K562 (cell line): Measurements from ENCODE around the gene SLC6A13. TPM values are rescaled to one million over a fixed set of nuclear protein-coding genes. Genes with fewer than 3 reads are reported as not detected.

Source experiments
- ATAC-seq: fragments of 200-7000 bp; cut with Tn5 transposase; 3 replicates; pipeline ENCODE4 v1.9.1; 2020; ENCODE audit warnings: moderate library complexity
- BruUV-seq: library from RNA; stranded (reverse); fragments of 400-500 nt; replicated peaks from 2 replicates; lab custom pipeline; 2021; lab: Mats Ljungman, UMichigan
- CTCF ChIA-PET: fragments of 300-600 bp; formaldehyde crosslinking; extraction: SDS; loops from one replicate; lab custom pipeline; 2021; ENCODE audit warnings: low intra/inter-chr PET ratio; lab: Yijun Ruan, JAX
- POLR2A ChIA-PET: fragments of 300-600, 350-650 bp; sonication (Branson Sonifier 250); formaldehyde crosslinking; extraction: SDS; loops from one replicate; lab custom pipeline; 2021; ENCODE audit warnings: antibody characterized with exemption, inconsistent platforms; lab: Yijun Ruan, JAX
- DNase-seq, 4 experiments: peaks; one replicate each; pipeline versions ENCODE4 v3.0.0 to v3.0.0-alpha.2; 2011 to 2018; ENCODE audit warnings: low spot score in 3 of 4, mixed read lengths in 3 of 4; ENCODE audit errors: extremely low read depth in 1 of 4
- FAIRE-seq: peaks from 2 replicates; lab custom pipeline; 2011; peaks lifted over from hg19 to GRCh38; lab: Jason Lieb, UNC
- H2AFZ ChIP-seq: 2 replicates; pipeline ENCODE4 v1.6.0; 2011; ENCODE audit warnings: low read depth, low read length, control low read depth, inconsistent platforms
- H3K27ac ChIP-seq: fragments of 200-600 bp; 3 replicates; pipeline ENCODE4 v1.8.0; 2011; ENCODE audit warnings: low read depth, mild to moderate bottlenecking, control low read depth, inconsistent platforms, low read length, moderate library complexity, mixed read lengths; ENCODE audit errors: extremely low read depth
- H3K27me3 ChIP-seq, 2 experiments: fragments of 300-600 bp in 1 of 2; 2 replicates in 1 of 2; 3 replicates in 1 of 2; pipeline versions ENCODE4 v1.6.0 to v1.8.0; 2011; ENCODE audit warnings: inconsistent platforms in 2 of 2, low read length in 2 of 2, mild to moderate bottlenecking in 1 of 2, mixed read lengths in 1 of 2, moderate library complexity in 1 of 2; ENCODE audit not compliant: control insufficient read depth in 2 of 2, insufficient read depth in 2 of 2
- H3K36me3 ChIP-seq: fragments of 300-600 bp; 3 replicates; pipeline ENCODE4 v1.8.0; 2011; ENCODE audit warnings: mild to moderate bottlenecking, low read length, inconsistent platforms; ENCODE audit not compliant: control insufficient read depth, insufficient read depth
- H3K4me1 ChIP-seq, 2 experiments: fragments of 200-600 bp in 1 of 2; replicated peaks in 1 of 2; 2 replicates in 1 of 2; 3 replicates in 1 of 2; pipeline versions ENCODE4 v1.5.1 to v1.8.0; 2011; ENCODE audit warnings: inconsistent platforms in 2 of 2, low read length in 2 of 2, mild to moderate bottlenecking in 1 of 2, mixed read lengths in 1 of 2, moderate library complexity in 1 of 2; ENCODE audit not compliant: control insufficient read depth in 2 of 2, insufficient read depth in 2 of 2
- H3K4me2 ChIP-seq: 2 replicates; pipeline ENCODE4 v1.6.1; 2011; ENCODE audit warnings: low read length, control low read depth, inconsistent platforms, mixed read lengths; ENCODE audit not compliant: insufficient read depth
- H3K4me3 ChIP-seq: fragments of 200-600 bp; sonication (generic), shearing (Covaris generic); 2 replicates; pipeline ENCODE4 v1.5.1; 2016; ENCODE audit warnings: control low read depth, inconsistent platforms
- H3K79me2 ChIP-seq: fragments of 200-600 bp; 3 replicates; pipeline ENCODE4 v1.8.0; 2011; ENCODE audit warnings: low read length, inconsistent platforms; ENCODE audit not compliant: control insufficient read depth, insufficient read depth
- H3K9ac ChIP-seq, 2 experiments: 2 replicates each; pipeline versions ENCODE4 v1.6.0 to v1.6.1; 2011; ENCODE audit warnings: low read depth in 2 of 2, low read length in 2 of 2, control low read depth in 1 of 2, inconsistent platforms in 1 of 2, mild to moderate bottlenecking in 1 of 2, mixed read lengths in 1 of 2; ENCODE audit not compliant: insufficient read depth in 1 of 2
- H3K9me1 ChIP-seq: one replicate; pipeline ENCODE4 v1.6.0; 2011; ENCODE audit warnings: inconsistent platforms, mild to moderate bottlenecking, low read length, moderate library complexity; ENCODE audit not compliant: control insufficient read depth, insufficient read depth
- H3K9me3 ChIP-seq: replicated peaks from 2 replicates; pipeline ENCODE4 v1.5.1; 2011; ENCODE audit warnings: low read depth, low read length, inconsistent platforms; ENCODE audit not compliant: control insufficient read depth, insufficient read depth
- H4K20me1 ChIP-seq: replicated peaks from 2 replicates; pipeline ENCODE4 v1.6.1; 2011; ENCODE audit warnings: low read length, inconsistent platforms, mixed read lengths; ENCODE audit not compliant: control insufficient read depth, insufficient read depth
- ETS2 ChIP-seq: IDR thresholded peaks from 2 replicates; pipeline ENCODE4 v1.6.1; 2016; ENCODE audit warnings: borderline replicate concordance, missing genetic modification characterization, mild to moderate bottlenecking, moderate library complexity, missing compliant biosample characterization; ENCODE audit not compliant: poor library complexity, severe bottlenecking
- MAFF ChIP-seq: IDR thresholded peaks from 2 replicates; pipeline ENCODE4 v1.6.1; 2012; ENCODE audit warnings: low read length, improper control_type of control experiment
- NCOA2 ChIP-seq, 2 experiments: fragments of 450-650 bp; IDR thresholded peaks; 2 replicates each; pipeline ENCODE4 v1.6.1; 2018; ENCODE audit warnings: mild to moderate bottlenecking in 2 of 2, moderate library complexity in 1 of 2; ENCODE audit not compliant: partially characterized antibody in 2 of 2
- STAT5A ChIP-seq: IDR thresholded peaks from 2 replicates; pipeline ENCODE4 v1.6.1; 2012; ENCODE audit warnings: low read length, inconsistent platforms, borderline replicate concordance
- ZBTB5 ChIP-seq: fragments of 450-650 bp; IDR thresholded peaks from 2 replicates; pipeline ENCODE4 v1.6.1; 2017; ENCODE audit warnings: antibody characterized with exemption
- ZNF449 ChIP-seq: fragments of 250-450 bp; sonication (Bioruptor Pico); IDR thresholded peaks from 2 replicates; pipeline ENCODE4 v1.8.0; 2022; ENCODE audit warnings: moderate library complexity, mild to moderate bottlenecking, inconsistent platforms
- ZNF778 ChIP-seq: fragments of 450-650 bp; formaldehyde crosslinking; IDR thresholded peaks from 2 replicates; pipeline ENCODE4 v1.4.0; 2020; ENCODE audit warnings: mild to moderate bottlenecking, moderate library complexity
- WGBS: fragments of 100-300 bp; shearing (Covaris generic); methylation state at CpG from one replicate; pipeline ENCODE4 v1.1.6; 2016; ENCODE audit warnings: low coverage, mixed read lengths; ENCODE audit not compliant: insufficient coverage; ENCODE audit errors: missing lambda C conversion rate; 5-methylcytosine and 5-hydroxymethylcytosine counted together
- in situ Hi-C: fragments of 300-500 bp; cut with MboI; formaldehyde crosslinking; loops from 4 replicates; pipeline ENCODE4 v1.15.0; 2018; ENCODE audit warnings: inconsistent platforms, mixed read lengths
- intact Hi-C: fragments of 100-400 bp; cut with micrococcal nuclease; formaldehyde crosslinking; loops from 2 replicates; pipeline ENCODE4 v1.14.2; 2022
- polyA plus RNA-seq, 8 experiments: library from polyadenylated mRNA; depleted of rRNA in 4 of 8; stranded (reverse) in 5 of 8; unstranded in 3 of 8; fragments of >200 nt; fragmentation: Nextera tagmentation in 2 of 8; fragmentation: Illumina TruSeq in 1 of 8; extraction: Ambion mirVana in 2 of 8; extraction: Trizol in 1 of 8; gene quantifications; 2 replicates each; pipeline versions ENCODE4 v1.2.1 to v1.2.3, GENCODE V29; 2011 to 2014; ENCODE audit warnings: inconsistent platforms in 1 of 8, missing spikeins in 1 of 8
- total RNA-seq, 7 experiments: library from RNA; depleted of rRNA in 6 of 7; stranded (reverse); fragments of >200 nt in 6 of 7; fragmentation: Illumina TruSeq in 2 of 7; extraction: Trizol in 2 of 7; gene quantifications; 2 replicates each; pipeline versions ENCODE4 v1.2.1 to v1.2.3, GENCODE V29; 2011 to 2021; ENCODE audit warnings: low replicate concordance in 1 of 7
- TF ChIP-seq, protein P1 (sequence below): fragments of 450-650 bp; IDR thresholded peaks from 2 replicates; pipeline ENCODE4 v1.6.1; 2016; ENCODE audit warnings: borderline replicate concordance

Gene SLC6A13
- total and polyA plus RNA-seq, 9 of the 15 experiments (the other 6 are each of a cell fraction or from before 2014, with no cell fraction given): 0.06 to 0.33 (median 0.22) TPM; not detected in 4

DNA sequence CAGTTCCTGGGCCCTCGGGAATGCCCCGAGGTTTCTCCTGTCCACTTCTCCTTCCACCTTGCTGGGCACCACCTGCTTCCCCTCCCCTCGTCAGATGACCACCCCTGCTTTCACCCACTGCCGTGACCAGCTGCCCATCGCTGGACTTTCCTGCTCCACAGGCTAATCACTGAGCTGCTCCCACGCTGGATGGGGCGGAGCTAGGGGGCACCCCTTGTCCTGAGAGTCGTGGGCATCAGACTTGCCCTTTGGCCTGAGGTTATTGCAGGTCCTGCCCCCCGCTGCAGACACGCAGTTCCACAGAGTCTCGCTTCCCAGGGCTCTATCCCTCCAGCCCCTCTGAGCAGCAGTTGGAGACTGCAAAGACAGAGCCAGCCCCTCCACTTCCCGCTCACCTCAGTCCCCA is 49.1 kb downstream of the SLC6A13 start (continued):
- TF ChIP-seq ZNF778 (CRISPR knock-in tag) (no peak), MAFF (no peak), STAT5A (no peak), ETS2 (tag) (no peak)

GRCh38 chr12:212715-213526 is 49.7 kb downstream of the SLC6A13 start:
- H3K4me1 ChIP-seq: no peaks in the 10 kb centered on the region; a peak in 1 of 5 replicates
- in situ Hi-C loops: no loop called here
- no TSS peak for BruUV-seq
- H3K9ac ChIP-seq: no peak overlapping the region
- POLR2A ChIA-PET: no interaction called here
- no peaks in the 10 kb centered on the region for H3K79me2 ChIP-seq
- intact Hi-C loops: no loop called here
- no peak overlapping the region for H3K4me3 ChIP-seq
- H3K4me2 ChIP-seq: no peak overlapping the region
- H3K27ac ChIP-seq: no peak overlapping the region
- DNase-seq (no peak), FAIRE-seq (no peak), ATAC-seq (no peak)
- H3K27me3 ChIP-seq: peaks cover 30 to 71% of the 10 kb centered on the region in 2 experiments
- H3K9me1 ChIP-seq: no peaks in the 10 kb centered on the region
- no peaks in the 10 kb centered on the region for H3K9me3 ChIP-seq
- H2AFZ ChIP-seq: no peak overlapping the region
- TF ChIP-seq ZNF449 (no peak), NCOA2 (IDR thresholded peaks at IDR 0.05; ENCODE audit: partially characterized antibody in 2 of 2) (no peak), ZBTB5 (no peak)
- TF ChIP-seq, protein P1, sequence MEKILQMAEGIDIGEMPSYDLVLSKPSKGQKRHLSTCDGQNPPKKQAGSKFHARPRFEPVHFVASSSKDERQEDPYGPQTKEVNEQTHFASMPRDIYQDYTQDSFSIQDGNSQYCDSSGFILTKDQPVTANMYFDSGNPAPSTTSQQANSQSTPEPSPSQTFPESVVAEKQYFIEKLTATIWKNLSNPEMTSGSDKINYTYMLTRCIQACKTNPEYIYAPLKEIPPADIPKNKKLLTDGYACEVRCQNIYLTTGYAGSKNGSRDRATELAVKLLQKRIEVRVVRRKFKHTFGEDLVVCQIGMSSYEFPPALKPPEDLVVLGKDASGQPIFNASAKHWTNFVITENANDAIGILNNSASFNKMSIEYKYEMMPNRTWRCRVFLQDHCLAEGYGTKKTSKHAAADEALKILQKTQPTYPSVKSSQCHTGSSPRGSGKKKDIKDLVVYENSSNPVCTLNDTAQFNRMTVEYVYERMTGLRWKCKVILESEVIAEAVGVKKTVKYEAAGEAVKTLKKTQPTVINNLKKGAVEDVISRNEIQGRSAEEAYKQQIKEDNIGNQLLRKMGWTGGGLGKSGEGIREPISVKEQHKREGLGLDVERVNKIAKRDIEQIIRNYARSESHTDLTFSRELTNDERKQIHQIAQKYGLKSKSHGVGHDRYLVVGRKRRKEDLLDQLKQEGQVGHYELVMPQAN: no peak
- H4K20me1 ChIP-seq: no peaks in the 10 kb centered on the region
- H3K36me3 ChIP-seq: no peaks in the 10 kb centered on the region
- WGBS: 4% methylated on average over 8 of the region's 22 CpGs
- CTCF ChIA-PET: no interaction called here
